SU-DHL-6 (cell line): ENCODE measurements around the gene C19orf73.

Experiments
- CTCF ChIP-seq: fragments of 200-600 bp; sonication (generic); IDR thresholded peaks from one replicate; pipeline ENCODE4 v1.5.1; 2017; ENCODE audit warnings: antibody characterized with exemption, mild to moderate bottlenecking, low read length, moderate library complexity; ENCODE audit not compliant: insufficient read depth, poor library complexity, severe bottlenecking
- EZH2phosphoT487 ChIP-seq: fragments of 200-600 bp; sonication (generic), shearing (Covaris generic); conservative IDR thresholded peaks from 2 replicates; pipeline ENCODE4 v1.6.1; 2018; ENCODE audit warnings: mild to moderate bottlenecking, antibody characterized with exemption, low read length, moderate library complexity, mixed read lengths

DNA sequence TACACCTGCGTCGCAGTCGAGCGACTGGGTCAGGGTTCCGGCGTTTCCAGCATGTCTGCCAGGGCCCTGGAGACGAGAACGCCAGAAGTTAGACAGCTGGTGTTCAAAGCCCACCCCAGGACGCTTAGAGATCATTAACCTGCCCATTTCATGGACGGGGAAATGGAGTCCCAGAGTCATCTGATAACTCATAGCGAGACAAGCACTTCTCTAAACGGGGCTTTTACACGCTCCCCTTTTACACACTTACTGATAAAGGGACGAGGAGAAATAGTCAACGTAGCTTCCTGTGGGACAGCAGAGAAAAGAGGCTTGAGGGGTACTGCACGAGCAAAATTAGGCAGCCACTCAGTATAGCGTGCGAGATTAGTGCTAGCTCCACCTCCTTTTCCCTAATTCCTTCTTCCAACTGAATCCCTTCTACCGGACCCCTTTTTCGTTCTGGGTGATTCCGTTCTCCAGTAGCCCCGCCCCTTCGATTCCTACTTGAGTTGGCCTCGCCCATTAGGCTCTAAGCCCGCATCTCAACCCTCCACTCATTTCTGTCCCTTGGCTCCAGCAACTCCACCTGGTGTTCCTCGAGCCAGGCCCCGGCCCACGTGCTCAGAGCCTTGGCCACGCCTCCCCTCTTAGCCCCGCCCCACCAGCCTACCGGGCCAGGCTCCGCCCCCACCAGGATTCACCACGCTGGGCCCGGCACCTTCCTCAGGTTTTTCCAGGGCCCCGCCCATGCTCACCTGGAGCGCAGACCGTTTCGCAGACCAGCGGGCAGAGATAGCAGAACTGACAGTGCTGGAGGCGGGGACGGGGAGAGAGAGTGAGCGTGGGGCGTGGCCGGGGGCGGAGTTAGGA lies 32.5 kb upstream of the C19orf73 start:
- TF ChIP-seq CTCF: no peak
- no peak for TF ChIP-seq EZH2phosphoT487
